HG03354 (cell line): ENCODE results near the gene AFAP1.
"Not testable (repeated sequence)": the region's sequence is repeated elsewhere in the genome, so short reads cannot be mapped to it uniquely, and the experiment has no call there.

Experiments
- ATAC-seq: cut with Tn5 transposase; IDR thresholded peaks from one replicate; pipeline ENCODE4 v1.9.1; 2021; ENCODE audit warnings: mild to moderate bottlenecking; ENCODE audit not compliant: unreplicated experiment, poor library complexity, severe bottlenecking

The AFAP1 gene

DNA sequence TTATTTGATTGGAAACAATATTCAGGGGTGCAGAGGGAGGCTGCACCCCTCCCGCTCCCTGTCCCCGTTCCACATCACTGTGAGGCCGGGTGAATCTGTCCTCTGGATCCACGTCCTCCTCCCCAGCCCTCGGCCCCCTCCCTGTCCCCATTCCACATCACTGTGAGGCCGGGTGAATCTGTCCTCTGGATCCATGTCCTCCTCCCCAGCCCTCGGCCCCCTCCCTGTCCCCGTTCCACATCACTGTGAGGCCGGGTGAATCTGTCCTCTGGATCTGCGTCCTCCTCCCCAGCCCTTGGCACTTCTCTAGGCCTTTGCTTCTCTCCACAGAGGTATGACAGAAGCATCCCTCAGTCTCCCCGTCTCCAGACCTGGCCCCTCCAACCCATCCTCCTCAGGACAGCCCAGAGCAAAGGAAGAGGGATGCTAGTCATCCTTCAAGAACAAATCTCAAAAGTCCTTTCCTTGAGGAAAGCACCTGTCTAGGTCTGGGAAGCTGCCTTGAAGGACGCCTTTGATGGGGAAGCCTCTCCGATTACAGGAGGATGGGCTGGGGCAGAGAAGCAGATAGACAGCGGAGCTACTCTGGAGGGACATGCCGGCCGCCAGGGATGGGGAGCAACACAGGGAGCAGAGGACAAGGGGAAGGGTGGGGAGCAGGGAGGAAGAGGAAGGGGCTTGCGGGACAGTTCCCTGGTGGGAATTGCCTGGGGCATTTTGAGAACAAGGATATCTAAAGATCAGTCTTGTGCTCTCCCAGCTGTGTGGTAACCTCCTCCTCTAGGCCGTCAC, 10.8 kb upstream of the AFAP1 start:
- ATAC-seq: no peak

DNA sequence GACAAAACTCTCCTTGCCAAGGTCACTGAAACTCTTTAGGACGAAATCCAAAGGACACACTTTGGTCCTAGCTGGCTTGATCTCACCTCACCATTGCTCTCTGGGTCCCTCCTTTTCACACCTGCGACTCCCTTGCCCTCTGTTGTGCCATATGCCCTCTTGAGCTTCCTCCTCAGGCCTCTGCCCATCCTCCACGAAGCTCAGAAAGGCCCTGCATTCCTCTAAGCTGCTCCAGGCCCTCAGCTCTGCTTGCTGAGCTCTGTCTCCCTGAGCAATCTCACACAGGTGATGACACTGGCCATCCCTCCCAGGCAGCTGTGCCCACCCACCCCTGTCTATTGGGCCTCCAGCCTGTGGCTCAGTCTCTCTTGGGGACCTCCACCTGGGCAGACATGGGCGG, 10.1 kb upstream of the AFAP1 start:
- no peak for ATAC-seq

DNA sequence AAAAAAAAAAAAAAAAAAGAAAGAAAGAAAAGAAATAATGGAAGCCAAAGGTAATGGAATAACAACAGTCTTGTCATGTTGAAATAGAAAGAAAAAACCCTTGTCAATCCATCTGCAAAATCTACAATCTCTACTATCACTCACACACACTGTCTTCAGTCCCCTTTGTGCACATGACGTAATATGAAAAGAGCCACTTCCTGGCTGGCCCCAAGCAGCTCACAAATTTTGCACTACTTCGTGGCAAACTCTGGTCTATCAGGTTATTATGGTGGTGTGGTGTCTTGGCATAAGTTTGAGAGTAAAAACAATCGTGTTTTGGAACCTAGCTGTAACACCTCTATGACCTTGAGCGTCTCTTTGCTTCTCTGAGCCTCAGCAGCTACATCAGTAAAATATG, 8.3 kb upstream of the AFAP1 start:
- ATAC-seq: no peak

DNA sequence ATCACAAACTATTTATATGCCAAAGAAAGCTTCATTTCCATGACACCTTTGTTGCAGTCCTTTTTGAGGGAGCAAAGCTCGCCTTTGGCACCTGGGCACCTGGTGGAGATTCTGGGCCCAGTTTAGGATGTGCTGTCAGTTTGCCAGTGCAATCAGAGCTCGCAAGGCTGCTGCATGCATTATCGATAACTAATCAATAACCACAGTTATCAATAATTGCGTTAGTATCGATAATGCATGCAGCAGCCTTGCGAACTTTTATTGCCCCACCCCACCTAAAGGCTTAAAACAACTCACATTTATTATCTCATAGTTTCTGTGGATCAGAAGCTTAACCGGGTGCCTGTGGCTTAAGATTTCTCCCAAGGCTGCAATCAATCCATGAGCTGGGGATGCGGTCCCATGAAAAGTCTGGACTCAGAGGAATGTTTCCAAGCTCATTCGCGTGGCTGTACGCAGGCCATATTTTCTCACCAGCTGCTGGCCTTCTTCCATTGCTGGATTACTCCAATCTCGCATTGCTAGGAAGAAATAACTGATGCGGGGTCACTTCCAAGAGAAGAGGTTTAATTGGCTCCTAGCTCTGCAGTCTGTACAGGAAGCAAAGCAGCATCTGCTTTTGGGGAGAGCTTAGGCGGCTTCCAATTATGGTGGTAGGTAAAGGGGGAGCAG, 6.2 kb upstream of the AFAP1 start:
- no peak for ATAC-seq

DNA sequence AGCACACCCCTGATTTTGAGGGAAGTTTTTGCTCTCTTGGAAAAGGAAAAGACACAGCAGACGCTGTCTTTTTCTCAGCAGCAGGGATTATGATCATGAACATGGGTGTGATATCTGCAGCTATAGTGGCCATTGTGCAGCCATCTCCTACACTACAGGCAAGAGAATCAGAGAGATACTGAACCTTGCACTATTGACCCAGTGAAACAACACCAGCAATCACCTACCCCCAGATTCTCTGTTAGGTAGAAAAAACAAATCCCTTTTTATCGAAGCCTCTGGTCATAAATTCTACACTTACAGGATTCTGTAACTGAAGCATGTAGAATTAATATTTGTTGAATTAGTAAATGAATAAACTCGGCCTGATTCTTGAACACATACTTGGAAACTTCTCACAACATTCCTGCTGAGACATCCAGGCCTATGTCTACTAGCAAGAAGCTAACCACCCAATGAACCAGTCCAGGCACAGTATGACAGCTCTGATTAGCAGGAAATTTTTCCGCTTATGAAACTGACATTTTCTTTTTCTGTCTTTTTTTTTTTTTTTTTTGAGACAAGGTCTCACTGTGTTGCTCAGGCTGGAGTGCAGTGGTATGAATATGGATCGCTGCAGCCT, 5.0 kb upstream of the AFAP1 start:
- no peak for ATAC-seq

DNA sequence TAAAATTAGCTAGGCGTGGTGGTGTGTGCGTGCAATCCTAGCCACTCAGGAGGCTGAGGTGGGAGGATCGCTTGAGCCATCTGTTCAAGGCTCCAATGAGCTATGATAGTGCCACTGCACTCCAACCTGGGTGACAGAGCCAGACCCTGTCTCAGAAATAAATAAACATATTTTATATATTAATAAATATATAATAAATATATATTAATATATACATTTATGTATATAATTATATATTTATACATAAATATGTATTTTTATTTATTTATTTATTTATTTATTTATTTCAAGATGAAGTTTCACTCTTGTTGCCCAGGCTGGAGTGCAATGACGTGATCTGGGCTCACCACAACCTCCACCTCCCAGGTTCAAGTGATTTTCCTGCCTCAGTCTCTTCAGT, 4.0 kb upstream of the AFAP1 start:
- not testable (repeated sequence) for ATAC-seq

DNA sequence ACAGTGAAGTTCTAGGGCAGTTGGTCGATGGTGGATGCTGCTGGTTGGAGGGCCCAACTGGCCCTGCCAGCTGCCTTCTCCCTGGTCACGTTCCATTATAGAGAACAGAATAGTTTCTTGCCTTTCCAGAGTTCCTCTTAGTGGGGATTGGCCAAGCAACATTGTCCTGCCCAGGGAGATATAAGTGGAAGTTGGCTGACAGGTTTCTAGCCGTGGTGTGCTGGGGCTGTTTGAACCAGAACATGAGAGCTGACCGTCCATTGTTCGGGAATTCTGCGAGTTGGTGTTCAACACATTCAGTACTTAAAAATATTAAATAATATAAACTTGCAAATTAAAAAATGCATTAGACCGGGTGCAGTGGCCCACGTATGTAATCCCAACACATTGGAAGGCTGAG, 3.5 kb upstream of the AFAP1 start:
- ATAC-seq: no peak

DNA sequence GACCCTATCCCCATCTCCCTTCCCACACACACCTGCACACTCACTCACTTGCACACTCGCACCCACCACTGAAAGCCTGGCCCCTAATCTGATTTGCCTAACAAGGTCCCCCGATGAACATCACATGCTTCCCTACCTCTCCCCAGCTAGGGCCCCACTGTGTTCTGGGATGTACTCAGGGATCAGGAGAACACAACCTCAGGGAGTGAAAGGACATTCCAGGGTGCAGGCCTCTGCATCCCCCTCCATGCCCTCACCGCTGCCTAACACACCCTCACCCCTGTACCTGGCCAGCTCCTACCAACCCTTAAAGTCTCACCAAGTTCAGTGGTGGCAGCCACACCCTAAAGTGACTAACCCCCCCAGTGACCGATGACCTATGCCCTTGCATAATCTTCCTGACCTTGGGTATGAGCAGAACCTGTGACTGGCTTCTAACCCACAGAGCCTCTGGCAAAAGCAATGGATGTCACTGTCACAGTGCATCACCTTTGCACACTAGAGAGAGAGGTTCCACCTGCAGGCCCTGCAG, 2.4 kb upstream of the AFAP1 start:
- ATAC-seq: no peak

DNA sequence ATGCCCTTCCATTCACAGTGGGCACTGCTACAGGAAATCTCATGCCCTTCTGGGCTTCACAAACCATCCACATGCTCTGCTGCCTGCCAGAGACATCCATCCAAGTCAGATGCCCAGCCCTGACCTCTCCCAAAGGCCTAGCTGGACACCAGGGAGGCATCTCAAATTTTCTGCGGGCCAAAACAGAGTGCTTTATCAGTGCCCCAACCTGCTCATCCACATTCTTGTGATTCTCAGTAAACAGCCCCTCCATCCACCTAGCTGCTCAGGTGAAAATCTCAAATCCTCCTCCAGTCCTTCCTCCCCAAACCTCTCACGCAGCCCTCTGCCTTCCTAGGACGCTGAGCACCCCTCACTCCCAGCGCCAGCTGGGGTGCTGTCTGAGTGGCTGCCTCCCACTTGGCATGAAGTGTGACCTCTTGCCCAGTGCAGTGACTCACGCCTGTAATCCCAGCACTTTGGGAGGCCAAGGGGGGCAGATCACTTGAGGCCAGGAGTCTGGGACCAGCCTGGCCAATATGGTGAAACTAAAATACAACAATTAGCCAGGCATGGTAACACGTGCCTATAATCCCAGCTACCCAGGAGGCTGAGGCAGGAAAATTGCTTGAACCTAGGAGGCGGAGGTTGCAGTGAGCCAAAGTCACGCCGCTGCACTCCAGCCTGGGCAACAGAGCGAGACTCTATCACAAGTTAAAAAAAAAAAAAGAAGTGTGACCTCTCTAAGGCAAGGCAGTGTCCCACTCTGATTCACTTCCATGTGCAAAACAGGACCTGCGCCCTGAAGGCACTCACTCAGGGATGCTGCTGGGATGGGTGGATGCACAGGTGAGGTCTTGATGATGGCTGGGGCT, 1.7 kb upstream of the AFAP1 start:
- no peak for ATAC-seq

DNA sequence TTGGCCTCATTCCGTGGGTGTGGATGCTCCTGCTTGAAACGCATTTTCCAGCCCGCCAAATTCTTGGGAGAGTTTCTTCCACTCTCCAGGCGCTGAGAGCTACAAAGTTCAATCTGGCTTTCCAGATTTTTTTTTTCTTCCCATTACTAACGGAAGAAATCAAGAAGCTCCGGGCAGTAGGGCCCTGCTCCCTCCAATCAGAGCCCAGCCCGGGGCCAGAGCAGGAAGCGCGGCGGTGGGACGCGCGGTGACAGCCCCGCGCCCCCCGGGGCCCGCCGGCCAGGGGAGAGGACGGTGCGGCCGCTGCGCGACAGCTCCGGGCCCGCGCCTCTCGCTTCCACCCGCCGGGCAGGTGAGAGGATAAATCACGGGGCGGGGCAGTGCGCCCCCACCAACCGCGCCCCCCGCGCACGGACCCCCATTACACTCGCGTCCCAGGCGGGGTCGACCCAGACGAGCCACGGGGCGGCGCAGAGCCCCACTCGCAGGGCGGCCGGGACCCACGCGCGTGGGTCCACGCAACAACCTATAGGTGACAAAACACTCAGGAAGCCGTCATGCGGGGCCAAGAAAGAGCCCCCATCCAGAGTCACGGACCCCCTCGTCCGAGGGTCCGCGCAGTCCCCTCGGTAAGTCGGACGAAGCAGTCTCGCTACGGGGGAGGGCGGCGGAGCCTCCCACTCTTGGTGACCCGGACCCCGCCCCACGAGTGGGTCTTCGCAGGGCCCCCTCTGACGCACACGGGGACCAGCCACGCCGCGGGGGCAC, 868 bp downstream of the AFAP1 start:
- no peak for ATAC-seq

DNA sequence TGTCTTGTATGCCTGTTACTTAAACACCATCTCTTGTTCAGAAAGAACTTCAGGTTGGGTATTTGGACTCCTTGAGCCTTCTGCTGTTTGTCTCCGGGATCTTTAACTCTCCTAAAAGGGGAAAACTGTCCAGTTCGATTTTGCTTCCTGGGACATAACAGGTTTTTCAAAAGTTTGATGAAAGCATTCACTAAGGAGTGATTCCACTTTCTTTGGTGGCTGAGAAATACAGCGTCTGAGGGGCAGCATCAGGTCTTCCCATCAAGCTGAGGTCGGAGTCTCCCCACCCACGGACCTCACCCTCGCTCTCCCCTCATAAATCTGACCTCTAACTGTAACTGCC, 1.4 kb downstream of the AFAP1 start:
- ATAC-seq: no peak

DNA sequence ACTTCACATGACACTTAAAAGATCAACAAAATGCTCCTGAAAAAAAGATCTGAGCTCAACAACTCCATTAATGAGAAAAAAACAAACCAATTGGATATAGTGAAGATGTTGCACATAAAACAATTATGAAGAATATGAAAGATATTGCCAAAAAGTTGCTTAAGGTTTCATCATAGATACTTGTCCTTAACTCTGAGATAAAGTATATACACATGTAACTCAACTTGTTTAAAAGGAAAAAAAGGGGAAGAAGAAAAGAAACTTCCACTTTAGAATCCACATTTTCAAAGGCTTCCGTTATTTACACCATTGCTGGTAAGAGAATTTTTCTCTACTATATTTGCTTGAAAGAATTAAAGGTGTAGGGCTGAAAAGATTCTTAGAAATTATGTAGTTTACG, 2.7 kb downstream of the AFAP1 start:
- ATAC-seq: no peak

DNA sequence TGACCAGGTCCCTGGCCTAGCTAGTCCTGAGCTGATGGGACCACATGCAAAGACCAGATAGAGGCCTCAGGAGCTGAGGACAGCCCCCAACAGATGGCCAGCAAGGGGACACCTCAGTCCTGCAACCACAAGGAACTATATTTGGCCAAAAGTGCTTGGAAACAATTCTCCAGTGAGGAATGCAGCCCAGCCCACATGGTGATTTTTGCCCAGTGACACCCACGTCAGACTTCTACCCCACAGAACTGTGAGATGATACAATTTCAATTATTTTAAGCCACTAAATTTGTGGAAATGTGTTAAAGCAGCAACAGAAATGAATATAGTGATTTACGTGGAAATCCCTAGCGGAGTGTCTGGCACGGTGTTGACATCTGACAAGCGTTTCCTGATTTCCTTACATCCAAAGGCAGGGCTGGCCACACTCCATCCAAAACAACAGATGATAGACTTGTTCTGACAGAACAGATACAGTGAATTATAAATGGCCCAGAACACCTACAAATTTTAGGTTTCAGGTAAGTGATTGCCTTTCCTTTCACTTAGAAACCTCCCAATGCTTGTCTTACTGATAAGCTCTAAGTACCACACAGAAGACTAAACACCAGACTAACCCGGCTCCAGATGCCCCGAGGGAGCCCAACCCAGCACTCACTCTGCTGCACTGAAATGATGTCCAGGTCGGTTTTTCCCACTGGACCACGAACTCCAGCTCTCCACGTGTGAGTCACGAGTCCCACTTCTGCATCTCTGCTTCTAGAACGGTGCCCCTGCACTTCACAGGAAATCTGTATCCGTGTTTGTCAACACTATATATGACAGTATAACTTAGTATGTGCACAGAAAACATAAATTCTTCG, 5.8 kb downstream of the AFAP1 start:
- no peak for ATAC-seq

DNA sequence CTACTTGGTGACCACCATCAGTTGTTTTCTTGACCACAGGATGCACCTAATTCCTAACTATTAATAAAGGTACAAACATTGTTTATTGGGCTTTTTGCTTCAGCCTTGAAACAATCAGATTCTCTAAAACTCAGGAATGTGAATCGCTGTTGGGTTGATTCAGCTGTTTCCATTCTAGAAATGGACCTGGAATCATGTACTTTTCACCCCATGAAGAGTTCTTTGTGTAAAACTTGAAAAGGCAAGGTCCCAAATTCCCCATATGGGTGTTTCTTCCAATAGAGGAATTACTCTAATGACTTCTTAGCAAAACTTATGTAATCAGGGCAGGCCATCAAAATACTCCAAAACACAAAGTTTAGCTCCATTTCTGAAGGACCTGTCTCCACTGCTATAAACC, 7.4 kb downstream of the AFAP1 start:
- no peak for ATAC-seq

DNA sequence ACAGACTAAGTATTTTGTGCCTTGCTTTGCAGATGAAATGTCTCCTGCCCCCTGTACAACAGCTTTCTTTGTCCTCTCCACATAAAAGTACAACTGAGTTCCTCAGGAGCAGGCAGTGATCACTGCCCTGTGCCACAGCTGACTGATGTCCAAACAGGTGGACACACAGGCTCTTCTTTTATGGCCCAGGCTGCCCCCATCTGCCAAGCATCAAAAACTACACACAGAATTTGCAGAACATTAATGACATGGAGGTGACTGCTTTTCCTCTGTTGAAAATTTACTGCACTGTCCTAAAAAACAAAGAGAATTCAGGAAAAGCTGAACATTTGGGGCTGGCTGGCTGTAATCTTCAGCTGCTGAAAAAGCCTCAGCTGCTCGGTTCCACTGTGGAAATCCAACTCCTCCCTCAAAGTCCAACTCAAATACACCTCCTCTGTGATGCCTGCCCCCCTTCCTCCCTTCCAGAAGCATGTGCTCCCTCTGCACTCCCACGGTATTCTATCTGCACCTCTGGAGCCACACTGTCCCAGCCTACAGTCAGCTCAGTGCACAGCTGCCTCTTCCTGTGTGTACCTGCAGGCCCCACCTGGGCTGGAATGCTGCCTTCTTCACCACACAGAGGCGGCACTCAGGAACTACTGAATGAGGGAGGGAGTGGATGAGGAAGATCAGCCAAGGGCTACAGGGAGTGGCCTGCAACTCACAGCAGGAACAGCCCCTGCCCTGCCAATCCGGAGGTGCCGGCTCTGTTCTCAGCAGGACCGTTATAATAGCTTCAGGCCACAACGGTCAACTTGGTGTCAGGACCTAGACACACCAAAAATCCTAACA, 10.3 kb downstream of the AFAP1 start:
- no peak for ATAC-seq

DNA sequence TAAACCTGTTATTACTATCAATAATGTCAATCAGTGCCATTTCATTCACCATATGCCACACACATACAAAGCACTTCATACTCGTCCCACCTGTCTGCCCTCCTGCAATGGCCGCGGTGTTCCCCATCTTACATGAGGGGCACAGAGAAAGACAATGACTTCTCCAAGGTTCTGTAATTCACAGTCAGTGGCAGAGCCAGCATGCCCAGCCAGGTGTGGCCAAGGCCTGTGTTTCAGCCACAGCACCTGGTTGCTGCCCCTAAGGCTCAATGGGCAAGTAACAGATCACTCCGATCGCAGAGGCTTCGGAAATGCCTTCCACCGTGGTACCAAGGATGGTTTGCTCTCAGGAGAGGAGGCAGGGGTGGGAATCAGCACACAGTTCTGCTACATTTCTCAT, 10.9 kb downstream of the AFAP1 start:
- ATAC-seq: no peak

DNA sequence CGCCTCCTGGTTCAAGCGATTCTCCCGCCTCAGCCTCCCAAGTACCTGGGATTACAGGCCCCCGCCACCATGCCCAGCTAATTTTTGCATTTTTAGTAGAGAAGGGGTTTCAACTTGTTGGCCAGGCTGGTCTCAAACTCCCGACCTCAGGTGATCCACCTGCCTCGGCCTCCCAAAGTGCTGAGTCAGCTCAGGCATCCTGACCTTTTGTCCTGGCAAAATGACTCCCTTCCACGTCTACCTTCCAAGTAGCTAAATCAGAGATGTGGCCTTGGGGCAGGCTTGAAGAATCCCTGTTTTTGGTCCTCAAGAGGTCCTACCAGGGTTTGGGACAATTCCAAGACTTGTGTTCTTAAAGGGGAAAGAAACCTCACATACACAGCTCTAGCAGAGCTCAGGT, 12.8 kb downstream of the AFAP1 start:
- no peak for ATAC-seq

DNA sequence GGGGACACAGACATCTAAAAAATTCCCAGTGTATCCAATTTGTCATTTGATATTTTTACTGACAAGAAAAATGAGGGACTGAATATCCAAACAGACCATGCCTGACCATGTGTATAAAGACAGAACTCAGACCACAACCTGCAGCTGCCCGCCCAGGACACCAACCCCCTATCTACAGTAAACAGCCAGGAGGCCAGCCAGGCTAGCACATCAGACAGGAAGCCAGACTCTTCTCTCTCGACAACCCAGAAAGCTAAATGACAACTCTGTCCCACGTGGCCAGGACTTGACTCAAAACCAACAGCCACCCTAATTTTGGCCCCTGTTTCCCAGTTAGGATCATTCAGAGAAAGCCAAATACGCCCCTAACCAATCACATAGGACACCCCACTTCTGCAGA, 15.1 kb downstream of the AFAP1 start:
- no peak for ATAC-seq
